ENCODE results near the gene FOCAD.
A peak's percentile ranks its signal among the peaks of the same experiment; 100 is the strongest.

Gene FOCAD

GRCh38 chr9:21030389-21031035 is 346.5 kb downstream of the FOCAD start:
- DNase-seq, result no peak

- DNase-seq, result peak; percentile 58
These were observed 347.2 kb downstream of the FOCAD start, which contains the start of gene HACD4 for GRCh38 chr9:21031091-21031807. TSS of gene HACD4 (minus strand) at chr9:21031640. CDS start at chr9:21031590, 50 bp downstream.

GRCh38 chr9:21031808-21032183 is 347.7 kb downstream of the FOCAD start:
- no peak for DNase-seq

- DNase-seq, result no peak
These were observed 353.2 kb downstream of the FOCAD start for GRCh38 chr9:21037278-21037677.

- DNase-seq, result no peak
These were observed 355.2 kb downstream of the FOCAD start for GRCh38 chr9:21039302-21039701.

GRCh38 chr9:21042466-21042865 is 358.4 kb downstream of the FOCAD start:
- no peak for DNase-seq

GRCh38 chr9:21043841-21044240 is 359.8 kb downstream of the FOCAD start:
- DNase-seq, result no peak

Measured in CD4-positive, alpha-beta T cell treated with Interferon gamma for 1 hour (primary cell).